ENCODE data around the gene HLA-DRB1.

DNA sequence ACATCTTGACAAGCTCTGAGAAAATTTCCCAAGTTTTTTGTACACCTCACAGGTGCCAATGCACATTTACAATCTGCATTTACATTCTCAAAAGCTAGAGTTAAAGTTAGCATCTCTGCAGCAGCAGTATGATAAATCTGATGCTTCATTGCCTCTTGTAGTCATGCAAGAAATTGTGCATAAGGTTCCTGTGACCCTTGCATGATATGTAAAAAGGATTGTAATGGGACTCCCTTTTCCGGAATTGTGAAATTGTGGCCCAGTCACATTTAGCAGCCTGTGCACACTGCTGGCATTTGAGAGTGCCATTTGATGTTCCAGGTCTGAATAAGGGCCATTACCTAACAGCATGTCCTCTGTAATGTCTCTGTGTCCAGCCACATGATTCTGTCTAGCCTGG is 24.1 kb downstream of the HLA-DRB1 start:
- no peak for TF ChIP-seq POLR2A (IDR thresholded peaks at IDR 0.05; ENCODE audit: low read depth, low read length)
- TF ChIP-seq POLR2AphosphoS5 (IDR thresholded peaks at IDR 0.05; ENCODE audit: low read depth, low read length) = no peak
- no peak for TF ChIP-seq TAF1 (IDR thresholded peaks at IDR 0.05; ENCODE audit: low read depth, low read length)
- TF ChIP-seq SPI1 (IDR thresholded peaks at IDR 0.05; ENCODE audit: low read depth, low read length) = no peak
- TF ChIP-seq PAX5 (IDR thresholded peaks at IDR 0.05; ENCODE audit: insufficient read depth, low read length, severe bottlenecking) = no peak
